DND-41 (cell line): Measurements from ENCODE around the gene ANTKMT.
A peak's percentile ranks its signal among the peaks of the same experiment; 100 is the strongest.

ENCODE experiments used
- ATAC-seq: fragments of 200-7000 bp; cut with Tn5 transposase; 3 replicates; pipeline ENCODE4 v1.9.1; 2021; ENCODE audit warnings: low read depth; ENCODE audit not compliant: insufficient read depth
- DNase-seq: peaks from one replicate; pipeline ENCODE4 v3.0.0-alpha.2; 2020
- H2AFZ ChIP-seq: 2 replicates; pipeline ENCODE4 v1.6.0; 2012; ENCODE audit warnings: low read depth, low read length
- H3K27ac ChIP-seq: 2 replicates; pipeline ENCODE4 v1.5.1; 2012; ENCODE audit warnings: low read length, inconsistent platforms
- H3K27me3 ChIP-seq: fragments of 200-600 bp; sonication (generic); 2 replicates; pipeline ENCODE4 v1.6.0; 2012; ENCODE audit warnings: low read length, mild to moderate bottlenecking, inconsistent platforms; ENCODE audit not compliant: insufficient read depth, poor library complexity
- H3K36me3 ChIP-seq: 2 replicates; pipeline ENCODE4 v1.5.1; 2012; ENCODE audit warnings: low read length, inconsistent platforms; ENCODE audit not compliant: insufficient read depth
- H3K4me1 ChIP-seq: 2 replicates; pipeline ENCODE4 v1.5.1; 2012; ENCODE audit warnings: mild to moderate bottlenecking, low read length; ENCODE audit not compliant: insufficient read depth
- H3K4me2 ChIP-seq: 2 replicates; pipeline ENCODE4 v1.6.0; 2012; ENCODE audit warnings: mild to moderate bottlenecking, moderate library complexity, low read length, inconsistent platforms; ENCODE audit not compliant: insufficient read depth
- H3K4me3 ChIP-seq, 2 experiments: fragments of 200-600 bp in 1 of 2; shearing (Covaris generic) in 1 of 2; 2 replicates each; pipeline ENCODE4 v1.5.1; 2012 to 2016; ENCODE audit warnings: inconsistent platforms in 2 of 2, low read length in 2 of 2, mild to moderate bottlenecking in 2 of 2, low read depth in 1 of 2, moderate library complexity in 1 of 2
- H3K79me2 ChIP-seq: 2 replicates; pipeline ENCODE4 v1.6.0; 2012; ENCODE audit warnings: low read length, inconsistent platforms; ENCODE audit not compliant: insufficient read depth
- H3K9ac ChIP-seq: 2 replicates; pipeline ENCODE4 v1.6.0; 2012; ENCODE audit warnings: low read depth, mild to moderate bottlenecking, inconsistent platforms, low read length, moderate library complexity
- H3K9me3 ChIP-seq: 2 replicates; pipeline ENCODE4 v1.5.1; 2012; ENCODE audit warnings: low read length, moderate library complexity, mild to moderate bottlenecking, inconsistent platforms; ENCODE audit not compliant: insufficient read depth, severe bottlenecking
- H4K20me1 ChIP-seq: 2 replicates; pipeline ENCODE4 v1.6.0; 2012; ENCODE audit warnings: low read length; ENCODE audit not compliant: insufficient read depth
- EZH2 ChIP-seq: IDR thresholded peaks from 3 replicates; pipeline ENCODE4 v1.6.1; 2012; ENCODE audit warnings: borderline replicate concordance, low read depth, mild to moderate bottlenecking, moderate library complexity, low read length, inconsistent platforms; ENCODE audit not compliant: severe bottlenecking
- TF ChIP-seq, protein P1 (sequence below): IDR thresholded peaks from 2 replicates; pipeline ENCODE4 v1.5.1; 2012; ENCODE audit warnings: borderline replicate concordance, low read length, moderate library complexity, mild to moderate bottlenecking; ENCODE audit not compliant: poor library complexity, severe bottlenecking; ENCODE audit errors: extremely low read depth

The ANTKMT gene

DNA sequence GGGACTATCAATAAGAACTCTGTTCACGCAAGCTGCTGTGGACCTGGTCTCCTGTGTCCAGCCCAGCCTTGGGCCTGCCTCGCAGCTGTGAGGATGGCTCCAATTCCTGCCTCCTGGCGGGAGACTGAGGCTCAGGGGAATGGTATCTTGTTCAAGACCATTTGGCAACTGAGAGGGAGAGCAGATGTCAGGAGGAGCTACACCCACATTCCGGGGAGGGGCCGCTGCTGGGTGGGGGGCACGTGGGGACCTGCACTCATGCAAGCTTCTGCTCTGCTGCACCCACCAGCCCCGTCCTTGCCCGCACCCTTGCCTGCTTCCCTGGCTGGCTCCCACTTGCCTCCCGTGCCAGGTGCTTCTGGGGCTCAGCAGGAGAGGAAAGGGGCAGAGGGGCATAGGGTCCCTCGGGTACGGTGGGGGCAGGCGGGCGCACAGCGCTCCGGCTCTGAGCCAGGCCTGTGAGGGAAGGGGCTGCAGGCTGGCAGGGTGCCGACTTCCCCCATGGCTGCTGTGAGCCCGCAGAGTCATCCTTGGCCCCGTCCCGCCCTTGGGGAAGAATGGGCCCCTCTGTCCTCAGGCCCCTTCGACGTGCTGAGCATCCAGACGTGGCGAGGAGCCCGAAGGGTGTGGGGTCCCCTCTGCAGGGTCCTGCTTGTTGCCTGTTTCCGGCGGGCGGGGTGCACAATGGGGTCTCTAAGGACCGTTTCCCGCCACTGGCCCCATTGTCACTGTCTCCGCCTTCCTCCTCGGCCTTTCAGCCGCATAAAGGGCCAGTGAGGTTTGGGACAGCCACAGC, 3.3 kb upstream of the ANTKMT start:
- ATAC-seq (no peak), DNase-seq (no peak)
- Histone ChIP-seq H3K9me3 (no peaks in the 10 kb centered on the region), H2AFZ (no peak overlapping the region), H4K20me1 (peaks cover 51% of the 10 kb centered on the region), H3K4me2 (no peak overlapping the region), H3K4me3 (no peak overlapping the region), H3K79me2 (peaks cover 18% of the 10 kb centered on the region), H3K27ac (no peak overlapping the region), H3K4me1 (peaks cover 77% of the 10 kb centered on the region), H3K36me3 (peaks cover 12% of the 10 kb centered on the region; the same call in 1 of the 2 replicates), H3K9ac (no peak overlapping the region), H3K27me3 (peaks cover 6% of the 10 kb centered on the region)
- TF ChIP-seq EZH2: no peak
- TF ChIP-seq, protein P1, sequence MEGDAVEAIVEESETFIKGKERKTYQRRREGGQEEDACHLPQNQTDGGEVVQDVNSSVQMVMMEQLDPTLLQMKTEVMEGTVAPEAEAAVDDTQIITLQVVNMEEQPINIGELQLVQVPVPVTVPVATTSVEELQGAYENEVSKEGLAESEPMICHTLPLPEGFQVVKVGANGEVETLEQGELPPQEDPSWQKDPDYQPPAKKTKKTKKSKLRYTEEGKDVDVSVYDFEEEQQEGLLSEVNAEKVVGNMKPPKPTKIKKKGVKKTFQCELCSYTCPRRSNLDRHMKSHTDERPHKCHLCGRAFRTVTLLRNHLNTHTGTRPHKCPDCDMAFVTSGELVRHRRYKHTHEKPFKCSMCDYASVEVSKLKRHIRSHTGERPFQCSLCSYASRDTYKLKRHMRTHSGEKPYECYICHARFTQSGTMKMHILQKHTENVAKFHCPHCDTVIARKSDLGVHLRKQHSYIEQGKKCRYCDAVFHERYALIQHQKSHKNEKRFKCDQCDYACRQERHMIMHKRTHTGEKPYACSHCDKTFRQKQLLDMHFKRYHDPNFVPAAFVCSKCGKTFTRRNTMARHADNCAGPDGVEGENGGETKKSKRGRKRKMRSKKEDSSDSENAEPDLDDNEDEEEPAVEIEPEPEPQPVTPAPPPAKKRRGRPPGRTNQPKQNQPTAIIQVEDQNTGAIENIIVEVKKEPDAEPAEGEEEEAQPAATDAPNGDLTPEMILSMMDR: no peak

DNA sequence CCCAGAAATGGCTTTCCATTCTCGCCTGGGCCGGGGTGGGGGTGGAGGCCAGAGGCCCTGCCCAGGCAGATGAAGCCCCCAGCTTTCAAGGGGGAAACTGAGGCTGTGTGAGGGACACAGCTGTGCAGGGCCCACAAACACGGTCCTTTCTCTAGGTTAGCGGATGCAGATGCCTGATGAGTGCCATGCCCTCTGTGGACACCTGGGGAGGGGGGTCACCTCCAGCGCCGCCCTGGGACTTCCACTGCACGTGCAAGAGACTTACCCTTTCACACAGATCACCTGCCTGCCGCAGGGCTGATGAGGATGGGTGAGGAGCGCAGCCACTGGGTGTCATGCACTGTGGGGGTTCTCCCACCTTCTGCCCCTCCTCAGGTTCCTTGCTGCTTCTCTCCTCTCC, 2.6 kb upstream of the ANTKMT start:
- TF ChIP-seq EZH2: no peak
- TF ChIP-seq, protein P1: no peak
- H3K36me3 ChIP-seq: peaks cover 12% of the 10 kb centered on the region; the same call in 1 of the 2 replicates
- peaks cover 77% of the 10 kb centered on the region for H3K4me1 ChIP-seq
- no peak overlapping the region; the same call in 1 of the 2 replicates for H3K27ac ChIP-seq
- 0 out of 2 replicates have a peak overlapping the region, but pooled peaks have one; percentile 86 for H3K4me2 ChIP-seq
- no peak overlapping the region for H3K4me3 ChIP-seq
- ATAC-seq (no peak), DNase-seq (no peak)
- H2AFZ ChIP-seq: no peak overlapping the region
- no peaks in the 10 kb centered on the region for H3K9me3 ChIP-seq
- H3K9ac ChIP-seq: peak overlapping the region; percentile 30; the same call in 1 of the 2 replicates
- peaks cover 6% of the 10 kb centered on the region for H3K27me3 ChIP-seq
- H4K20me1 ChIP-seq: peaks cover 51% of the 10 kb centered on the region
- H3K79me2 ChIP-seq: peaks cover 18% of the 10 kb centered on the region

- no peak for ATAC-seq
- H3K27ac ChIP-seq: peak overlapping the region; percentile 79
- peaks cover 12% of the 10 kb centered on the region; the same call in 1 of the 2 replicates for H3K36me3 ChIP-seq
- H3K4me3 ChIP-seq: 0 out of 4 replicates have a peak overlapping the region, but pooled peaks of 1 of the 2 experiments have one; percentile 67
- H3K4me1 ChIP-seq: peaks cover 77% of the 10 kb centered on the region
- TF ChIP-seq EZH2: no peak
- TF ChIP-seq, protein P1: no peak
- peak overlapping the region; percentile 30 for H3K9ac ChIP-seq
- peak overlapping the region; percentile 86 for H3K4me2 ChIP-seq
- peaks cover 18% of the 10 kb centered on the region for H3K79me2 ChIP-seq
- no peak overlapping the region for H2AFZ ChIP-seq
- H3K9me3 ChIP-seq: no peaks in the 10 kb centered on the region
- peaks cover 51% of the 10 kb centered on the region for H4K20me1 ChIP-seq
- no peak for DNase-seq
- peaks cover 6% of the 10 kb centered on the region for H3K27me3 ChIP-seq
Measured at GRCh38 chr16:718922-719321, 2.0 kb upstream of the ANTKMT start.
